ENCODE data around the gene FFAR3.

GRCh38 chr19:35397064-35397463 is 38.8 kb downstream of the FFAR3 start:
- TF ChIP-seq CTCF (optimal IDR thresholded peaks at IDR 0.05 in 1 of 3, IDR thresholded peaks at IDR 0.05 in 1 of 3, conservative IDR thresholded peaks at IDR 0.05 in 1 of 3; ENCODE audit: extremely low read depth in 1 of 3, insufficient read depth in 2 of 3, low read length in 3 of 3) = no peak
- TF ChIP-seq EZH2 (IDR thresholded peaks at IDR 0.05; ENCODE audit: low read length) = no peak
